Osteocyte (in vitro differentiated cells): ENCODE results near the gene AIF1. TPM values are rescaled to one million over a fixed set of nuclear protein-coding genes. Genes with fewer than 3 reads are reported as not detected.

Experiments used
- DNase-seq: peaks from one replicate; pipeline ENCODE4 v3.0.0; 2021; ENCODE audit warnings: mixed read lengths; ENCODE audit not compliant: unreplicated experiment; ENCODE audit errors: extremely low spot score
- H3K27ac Mint-ChIP-seq: one replicate; pipeline ENCODE4 v1.8.0; 2021; ENCODE audit warnings: mild to moderate bottlenecking, mixed read lengths; ENCODE audit not compliant: unreplicated experiment
- H3K27me3 Mint-ChIP-seq: one replicate; pipeline ENCODE4 v1.8.0; 2021; ENCODE audit warnings: mixed read lengths; ENCODE audit not compliant: unreplicated experiment
- H3K36me3 Mint-ChIP-seq: one replicate; pipeline ENCODE4 v1.8.0; 2021; ENCODE audit warnings: mixed read lengths; ENCODE audit not compliant: unreplicated experiment
- H3K4me1 Mint-ChIP-seq: one replicate; pipeline ENCODE4 v1.8.0; 2021; ENCODE audit warnings: mixed read lengths; ENCODE audit not compliant: unreplicated experiment
- H3K4me3 Mint-ChIP-seq: one replicate; pipeline ENCODE4 v1.8.0; 2021; ENCODE audit warnings: mild to moderate bottlenecking, moderate library complexity, mixed read lengths; ENCODE audit not compliant: unreplicated experiment
- H3K9me3 Mint-ChIP-seq: one replicate; pipeline ENCODE4 v1.8.0; 2021; ENCODE audit warnings: mixed read lengths; ENCODE audit not compliant: unreplicated experiment
- CTCF ChIP-seq: fragments of 200-600 bp; sonication (generic); IDR thresholded peaks from 2 replicates; pipeline ENCODE4 v1.5.0; 2021; ENCODE audit warnings: antibody characterized with exemption, mild to moderate bottlenecking, moderate library complexity
- total RNA-seq: library from RNA; stranded (reverse); gene quantifications from 2 replicates; pipeline ENCODE4 v1.2.1, GENCODE V29; 2021

AIF1 gene
- total RNA-seq, 1 donor from 2014 or later: not detected

GRCh38 chr6:31609519-31610406 lies 5.3 kb upstream of the AIF1 start:
- Mint-ChIP-seq H3K27me3 (no peaks in the 10 kb centered on the region), H3K36me3 (no peaks in the 10 kb centered on the region), H3K4me3 (no peak overlapping the region), H3K27ac (no peak overlapping the region), H3K9me3 (no peaks in the 10 kb centered on the region), H3K4me1 (no peaks in the 10 kb centered on the region)
- no peak for TF ChIP-seq CTCF
- DNase-seq: no peak

GRCh38 chr6:31610968-31611367 lies 4.1 kb upstream of the AIF1 start:
- H3K36me3 Mint-ChIP-seq: no peaks in the 10 kb centered on the region
- H3K4me1 Mint-ChIP-seq: no peaks in the 10 kb centered on the region
- H3K4me3 Mint-ChIP-seq: no peak overlapping the region
- no peaks in the 10 kb centered on the region for H3K27me3 Mint-ChIP-seq
- no peak for DNase-seq
- no peaks in the 10 kb centered on the region for H3K9me3 Mint-ChIP-seq
- no peak overlapping the region for H3K27ac Mint-ChIP-seq
- TF ChIP-seq CTCF: no peak

DNA sequence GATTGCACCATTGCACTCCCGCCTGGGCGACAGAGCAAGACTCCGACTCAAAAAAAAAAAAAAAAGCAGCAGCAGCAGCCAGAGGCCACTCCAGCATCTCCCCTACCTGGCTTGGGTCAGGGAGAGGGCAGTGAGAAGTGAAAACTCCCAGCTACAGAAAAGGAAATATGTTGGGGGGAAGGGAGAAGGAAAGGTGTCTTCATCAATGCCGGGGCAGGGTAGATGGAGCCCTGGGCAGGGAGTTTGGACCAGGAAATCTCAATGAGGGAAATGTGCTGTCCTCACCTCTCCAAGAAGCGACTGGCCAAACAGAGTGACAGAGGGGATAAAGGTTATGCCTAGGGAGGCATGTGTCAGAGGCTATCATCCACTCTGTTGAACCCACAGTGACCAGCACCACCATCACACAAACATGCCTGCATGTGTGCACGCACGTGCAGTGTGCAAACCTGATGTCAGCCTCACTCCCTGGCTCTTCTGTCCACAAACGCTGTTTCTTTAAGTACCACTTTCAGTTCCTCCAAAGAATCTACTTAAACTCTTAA lies 887 bp upstream of the AIF1 start:
- H3K36me3 Mint-ChIP-seq: no peaks in the 10 kb centered on the region
- no peaks in the 10 kb centered on the region for H3K4me1 Mint-ChIP-seq
- no peak for DNase-seq
- no peaks in the 10 kb centered on the region for H3K27me3 Mint-ChIP-seq
- no peaks in the 10 kb centered on the region for H3K9me3 Mint-ChIP-seq
- no peak for TF ChIP-seq CTCF
- H3K4me3 Mint-ChIP-seq: no peak overlapping the region
- H3K27ac Mint-ChIP-seq: no peak overlapping the region

DNA sequence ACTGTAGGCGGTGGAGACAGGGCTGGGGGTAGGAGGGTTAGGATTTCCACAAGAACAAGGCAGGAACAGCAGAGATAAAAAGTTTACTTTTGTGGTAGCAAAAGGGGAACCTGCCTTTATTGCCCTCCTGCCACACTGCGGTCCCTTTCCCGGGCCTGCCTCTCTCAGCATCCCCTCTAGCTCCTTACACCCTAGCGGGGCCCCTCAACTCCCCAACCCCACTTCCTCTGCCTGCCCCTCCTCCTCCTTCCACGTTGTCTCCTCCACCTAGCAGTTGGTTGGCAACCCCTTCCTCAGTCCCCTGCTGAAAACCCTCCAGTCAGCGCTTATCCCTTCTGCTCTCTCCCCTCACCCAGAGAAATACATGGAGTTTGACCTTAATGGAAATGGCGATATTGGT lies 714 bp downstream of the AIF1 start:
- no peak overlapping the region for H3K4me3 Mint-ChIP-seq
- no peak overlapping the region for H3K27ac Mint-ChIP-seq

More for the DNA sequence above, 714 bp downstream of the AIF1 start:
- Mint-ChIP-seq H3K27me3 (no peaks in the 10 kb centered on the region), H3K36me3 (no peaks in the 10 kb centered on the region), H3K9me3 (no peaks in the 10 kb centered on the region), H3K4me1 (peaks cover 3% of the 10 kb centered on the region)
- TF ChIP-seq CTCF: no peak
- DNase-seq: no peak
